Measurements from ENCODE around the gene ODC1. TPM values are rescaled to one million over a fixed set of nuclear protein-coding genes. Genes with fewer than 3 reads are reported as not detected.

ODC1 gene
- total and polyA plus RNA-seq, 8 donors, result 55.0 to 243 (median 214) TPM

- H3K27me3 ChIP-seq, result peaks cover 0 to 4% of the 10 kb centered on the region in 2 donors
- H3K4me1 ChIP-seq, result peaks cover 7 to 23% of the 10 kb centered on the region in 2 donors
- no peak overlapping the region for H3K27ac ChIP-seq
- DNase-seq (no peak), ATAC-seq (no peak)
- no peak overlapping the region for H3K4me3 ChIP-seq
- no peaks in the 10 kb centered on the region for H3K9me3 ChIP-seq
- intact Hi-C loops (cut with DNase I), result loop anchor here in 1 of 2 donors (5.0 to 10.0 kb wide), 2 partner anchors 221 to 307 kb away; no protein-coding TSS in a partner anchor
- peaks cover 0 to 5% of the 10 kb centered on the region in 2 donors for H3K36me3 ChIP-seq
- TF ChIP-seq, protein P1, sequence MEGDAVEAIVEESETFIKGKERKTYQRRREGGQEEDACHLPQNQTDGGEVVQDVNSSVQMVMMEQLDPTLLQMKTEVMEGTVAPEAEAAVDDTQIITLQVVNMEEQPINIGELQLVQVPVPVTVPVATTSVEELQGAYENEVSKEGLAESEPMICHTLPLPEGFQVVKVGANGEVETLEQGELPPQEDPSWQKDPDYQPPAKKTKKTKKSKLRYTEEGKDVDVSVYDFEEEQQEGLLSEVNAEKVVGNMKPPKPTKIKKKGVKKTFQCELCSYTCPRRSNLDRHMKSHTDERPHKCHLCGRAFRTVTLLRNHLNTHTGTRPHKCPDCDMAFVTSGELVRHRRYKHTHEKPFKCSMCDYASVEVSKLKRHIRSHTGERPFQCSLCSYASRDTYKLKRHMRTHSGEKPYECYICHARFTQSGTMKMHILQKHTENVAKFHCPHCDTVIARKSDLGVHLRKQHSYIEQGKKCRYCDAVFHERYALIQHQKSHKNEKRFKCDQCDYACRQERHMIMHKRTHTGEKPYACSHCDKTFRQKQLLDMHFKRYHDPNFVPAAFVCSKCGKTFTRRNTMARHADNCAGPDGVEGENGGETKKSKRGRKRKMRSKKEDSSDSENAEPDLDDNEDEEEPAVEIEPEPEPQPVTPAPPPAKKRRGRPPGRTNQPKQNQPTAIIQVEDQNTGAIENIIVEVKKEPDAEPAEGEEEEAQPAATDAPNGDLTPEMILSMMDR (IDR thresholded peaks at IDR 0.05), result no peak
Measured at GRCh38 chr2:10433947-10434885, 13.9 kb downstream of the ODC1 start.

DNA sequence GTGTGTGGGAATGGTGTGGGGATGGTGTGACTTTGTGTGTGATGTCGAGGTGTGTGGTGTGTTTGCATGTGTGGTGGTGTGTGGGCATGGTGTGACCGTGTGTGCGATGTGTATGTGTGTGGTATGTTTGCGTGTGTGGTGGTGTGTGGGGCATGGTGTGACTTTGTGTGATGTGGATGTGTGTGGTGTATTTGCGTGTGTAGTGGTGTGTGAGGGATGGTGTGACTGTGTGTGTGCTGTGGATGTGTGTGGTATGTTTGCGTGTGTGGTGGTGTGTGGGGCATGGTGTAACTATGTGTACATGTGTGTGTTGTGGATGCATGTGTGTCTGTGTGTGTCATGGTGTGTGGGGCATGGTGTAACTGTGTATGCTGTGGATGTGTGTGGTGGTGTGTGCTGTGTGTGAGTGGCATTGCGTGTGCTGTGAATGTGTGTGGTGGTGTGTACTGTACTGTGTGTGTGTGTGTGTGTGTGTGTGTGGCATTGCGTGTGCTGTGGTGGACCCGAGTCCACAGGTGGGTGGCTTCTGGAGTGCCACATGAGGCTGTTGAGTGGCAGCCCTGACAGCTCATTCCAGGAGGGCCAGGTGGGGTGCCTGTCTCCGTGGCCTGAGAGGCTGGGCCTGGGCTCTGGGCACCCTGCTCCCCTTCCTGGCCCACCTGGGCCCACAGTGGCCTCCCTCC is 14.7 kb downstream of the ODC1 start:
- DNase-seq (peak in 1 of 4 donors; percentile 55), ATAC-seq (no peak)
- H3K36me3 ChIP-seq, result peaks cover 0 to 1% of the 10 kb centered on the region in 2 donors
- H3K27me3 ChIP-seq, result peaks cover 0 to 4% of the 10 kb centered on the region in 2 donors
- H3K27ac ChIP-seq, result no peak overlapping the region
- TF ChIP-seq, protein P1 (IDR thresholded peaks at IDR 0.05), result no peak
- no peak overlapping the region for H3K4me3 ChIP-seq
- H3K9me3 ChIP-seq, result no peaks in the 10 kb centered on the region
- H3K4me1 ChIP-seq, result peaks cover 7 to 23% of the 10 kb centered on the region in 2 donors
- intact Hi-C loops (cut with DNase I), result loop anchor here in 1 of 2 donors (5.0 to 10.0 kb wide), 2 partner anchors 221 to 306 kb away; no protein-coding TSS in a partner anchor

DNA sequence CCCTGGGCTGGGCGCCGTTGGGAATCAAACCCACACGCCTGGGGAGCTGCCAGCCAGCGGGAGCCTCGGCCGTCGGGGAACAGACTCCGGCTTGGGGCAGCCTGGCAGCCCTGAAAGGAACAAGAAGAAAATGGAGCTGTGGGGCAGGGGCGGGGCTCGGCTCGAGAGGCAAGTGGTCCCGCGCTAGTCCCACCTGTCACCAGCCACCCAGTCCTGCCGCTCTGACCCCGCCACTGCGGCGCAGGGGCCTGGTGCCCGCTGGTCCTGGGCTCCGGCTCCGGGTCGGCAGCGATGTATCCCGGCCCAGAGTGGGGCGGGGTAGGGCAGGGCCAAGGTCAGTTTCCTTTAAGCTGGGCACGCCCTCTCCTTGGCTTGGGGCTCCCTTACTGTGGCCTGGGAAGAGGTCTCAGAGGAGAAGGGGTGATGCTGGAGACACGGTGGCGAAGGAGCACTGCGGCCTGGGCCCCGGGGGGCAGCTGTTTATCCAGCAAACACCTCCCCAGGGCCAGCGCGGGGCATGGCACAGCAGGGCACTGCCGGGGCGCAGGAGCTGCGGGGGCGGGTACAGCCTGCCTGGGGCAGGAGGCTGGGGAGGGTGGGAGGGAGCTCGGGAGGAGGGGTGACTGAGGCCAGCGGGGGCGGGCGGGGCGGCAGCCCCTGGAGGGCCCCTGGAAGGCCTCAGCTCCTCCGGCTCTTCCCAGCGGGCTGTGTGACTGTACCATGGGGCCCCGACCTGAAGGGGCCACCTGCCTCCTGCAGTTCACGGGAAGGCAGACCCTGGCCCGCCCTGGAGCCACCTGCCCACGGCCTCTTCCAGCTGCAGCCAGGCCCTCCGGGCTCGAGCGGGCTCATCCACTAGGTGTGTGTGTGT is 15.6 kb downstream of the ODC1 start:
- Histone ChIP-seq H3K4me3 (peak overlapping the region; percentile 31 to 41), H3K36me3 (peaks cover 0 to 10% of the 10 kb centered on the region in 2 donors), H3K27ac (no peak overlapping the region), H3K4me1 (peaks cover 7 to 23% of the 10 kb centered on the region in 2 donors), H3K27me3 (peaks cover 0 to 4% of the 10 kb centered on the region in 2 donors), H3K9me3 (no peaks in the 10 kb centered on the region)
- TF ChIP-seq, protein P1 (IDR thresholded peaks at IDR 0.05), result no peak
- peak in 2 of 4 donors; percentile 72 to 88 for DNase-seq
- peak; percentile 91 for ATAC-seq
- intact Hi-C loops (cut with DNase I), result loop anchor here in 1 of 2 donors (5.0 to 10.0 kb wide), 2 partner anchors 222 to 305 kb away; no protein-coding TSS in a partner anchor

DNA sequence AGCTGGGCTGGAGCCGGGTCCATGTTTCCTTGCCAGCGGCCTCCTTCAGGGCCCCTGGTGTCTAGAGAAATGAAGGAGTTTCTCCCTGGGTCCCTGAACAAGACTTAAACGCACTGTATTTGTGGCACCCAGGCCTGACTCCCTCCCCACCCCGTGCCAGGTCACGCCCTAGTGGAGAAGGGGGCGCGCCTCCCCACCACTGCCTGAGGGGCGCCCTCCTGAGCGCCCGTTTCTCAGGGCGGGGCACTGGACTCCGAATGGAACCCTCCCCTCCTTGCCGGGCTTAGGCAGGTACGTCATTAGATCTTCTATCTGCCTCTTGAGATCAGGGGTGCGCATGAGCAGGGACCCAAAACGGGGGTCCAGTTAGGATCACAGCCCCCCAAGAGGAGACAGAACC is 16.3 kb downstream of the ODC1 start:
- DNase-seq, result peak in 1 of 4 donors; percentile 69
- intact Hi-C loops (cut with DNase I), result loop anchor here in 1 of 2 donors (5.0 to 10.0 kb wide), 2 partner anchors 223 to 304 kb away; no protein-coding TSS in a partner anchor
- peaks cover 7 to 23% of the 10 kb centered on the region in 2 donors for H3K4me1 ChIP-seq
- TF ChIP-seq, protein P1 (IDR thresholded peaks at IDR 0.05), result no peak
- peak; percentile 23 for ATAC-seq
- peaks cover 0 to 4% of the 10 kb centered on the region in 2 donors for H3K27me3 ChIP-seq
- no peaks in the 10 kb centered on the region for H3K9me3 ChIP-seq
- H3K4me3 ChIP-seq, result peak overlapping the region in 1 of 2 donors; percentile 31
- no peak overlapping the region for H3K27ac ChIP-seq
- peaks cover 0 to 17% of the 10 kb centered on the region in 2 donors for H3K36me3 ChIP-seq
